Mesothelial cell of epicardium (in vitro differentiated cells): ENCODE results near the gene RELL2. TPM values are rescaled to one million over a fixed set of nuclear protein-coding genes. Genes with fewer than 3 reads are reported as not detected.

Experiments used
- DNase-seq, 2 experiments: peaks; one replicate each; pipeline ENCODE4 v3.0.0; 2021; ENCODE audit warnings: low spot score in 2 of 2; ENCODE audit not compliant: unreplicated experiment in 2 of 2
- H3K27ac Mint-ChIP-seq: 2 replicates; pipeline ENCODE4 v1.8.0; 2021; ENCODE audit warnings: mixed read lengths
- H3K27me3 Mint-ChIP-seq: 2 replicates; pipeline ENCODE4 v1.8.0; 2021; ENCODE audit warnings: low read depth, mixed read lengths
- H3K36me3 Mint-ChIP-seq: 2 replicates; pipeline ENCODE4 v1.8.0; 2021; ENCODE audit warnings: mixed read lengths
- H3K4me1 Mint-ChIP-seq: 2 replicates; pipeline ENCODE4 v1.8.0; 2021; ENCODE audit warnings: mixed read lengths
- H3K4me3 Mint-ChIP-seq: 2 replicates; pipeline ENCODE4 v1.8.0; 2021; ENCODE audit warnings: mild to moderate bottlenecking, moderate library complexity, mixed read lengths
- H3K9me3 Mint-ChIP-seq: 2 replicates; pipeline ENCODE4 v1.8.0; 2021; ENCODE audit warnings: mixed read lengths
- CTCF ChIP-seq: fragments of 200-600 bp; sonication (generic); IDR thresholded peaks from one replicate; pipeline ENCODE4 v1.5.0; 2021; ENCODE audit warnings: antibody characterized with exemption; ENCODE audit not compliant: unreplicated experiment
- total RNA-seq: library from RNA; stranded (reverse); gene quantifications from 3 replicates; pipeline ENCODE4 v1.2.1, GENCODE V29; 2021

The RELL2 gene
- total RNA-seq, 1 donor from 2014 or later, result 3.9 TPM

GRCh38 chr5:141674747-141675146 is 38.0 kb downstream of the RELL2 start:
- no peak for TF ChIP-seq CTCF
- no peaks in the 10 kb centered on the region for H3K9me3 Mint-ChIP-seq
- peaks cover 1% of the 10 kb centered on the region for H3K4me1 Mint-ChIP-seq
- no peak overlapping the region for H3K4me3 Mint-ChIP-seq
- H3K36me3 Mint-ChIP-seq, result peaks cover 14% of the 10 kb centered on the region
- no peak for DNase-seq
- H3K27ac Mint-ChIP-seq, result no peak overlapping the region
- H3K27me3 Mint-ChIP-seq, result no peaks in the 10 kb centered on the region

GRCh38 chr5:141675672-141676071 is 38.9 kb downstream of the RELL2 start:
- Mint-ChIP-seq H3K27ac (no peak overlapping the region), H3K27me3 (no peaks in the 10 kb centered on the region), H3K4me1 (peaks cover 4% of the 10 kb centered on the region), H3K36me3 (peaks cover 14% of the 10 kb centered on the region), H3K9me3 (no peaks in the 10 kb centered on the region), H3K4me3 (no peak overlapping the region)
- DNase-seq, result no peak
- TF ChIP-seq CTCF, result no peak

GRCh38 chr5:141677415-141677814 is 40.6 kb downstream of the RELL2 start:
- Mint-ChIP-seq H3K4me1 (peaks cover 17% of the 10 kb centered on the region), H3K27me3 (no peaks in the 10 kb centered on the region), H3K27ac (no peak overlapping the region), H3K9me3 (no peaks in the 10 kb centered on the region), H3K4me3 (no peak overlapping the region), H3K36me3 (peaks cover 14% of the 10 kb centered on the region)
- no peak for DNase-seq
- TF ChIP-seq CTCF, result no peak

GRCh38 chr5:141680178-141680577 is 43.4 kb downstream of the RELL2 start:
- H3K9me3 Mint-ChIP-seq, result no peaks in the 10 kb centered on the region
- DNase-seq, result no peak
- peaks cover 24% of the 10 kb centered on the region for H3K4me1 Mint-ChIP-seq
- no peaks in the 10 kb centered on the region for H3K27me3 Mint-ChIP-seq
- no peak for TF ChIP-seq CTCF
- no peak overlapping the region for H3K27ac Mint-ChIP-seq
- H3K4me3 Mint-ChIP-seq, result no peak overlapping the region
- peaks cover 13% of the 10 kb centered on the region for H3K36me3 Mint-ChIP-seq

GRCh38 chr5:141680751-141681201 is 44.0 kb downstream of the RELL2 start:
- peaks cover 13% of the 10 kb centered on the region for H3K36me3 Mint-ChIP-seq

More at GRCh38 chr5:141680751-141681201, 44.0 kb downstream of the RELL2 start:
- DNase-seq, result no peak
- H3K27ac Mint-ChIP-seq, result peak overlapping the region; percentile 33
- peak overlapping the region; percentile 63 for H3K4me3 Mint-ChIP-seq
- TF ChIP-seq CTCF, result no peak
- H3K27me3 Mint-ChIP-seq, result no peaks in the 10 kb centered on the region
- H3K4me1 Mint-ChIP-seq, result peaks cover 24% of the 10 kb centered on the region
- H3K9me3 Mint-ChIP-seq, result no peaks in the 10 kb centered on the region
